Measurements from ENCODE around the gene SIRPA.

SIRPA gene

GRCh38 chr20:1906361-1907051 is 11.3 kb downstream of the SIRPA start:
- in situ Hi-C loops (cut with HindIII; ENCODE audit: low sequenced_read_pairs), result no loop called here
- DNase-seq (ENCODE audit: low read depth, low spot score), result no peak
- no peak overlapping the region for H3K4me3 ChIP-seq (ENCODE audit: low read depth, low read length)
- TF ChIP-seq CTCF (IDR thresholded peaks at IDR 0.05; ENCODE audit: low read depth, low read length), result no peak

GRCh38 chr20:1907586-1907985 is 12.4 kb downstream of the SIRPA start:
- DNase-seq (ENCODE audit: low read depth, low spot score), result peak; percentile 16
- no peak for TF ChIP-seq CTCF (IDR thresholded peaks at IDR 0.05; ENCODE audit: low read depth, low read length)
- in situ Hi-C loops (cut with HindIII; ENCODE audit: low sequenced_read_pairs), result no loop called here
- H3K4me3 ChIP-seq (ENCODE audit: low read depth, low read length), result no peak overlapping the region

- DNase-seq (ENCODE audit: low read depth, low spot score), result no peak
Observed at GRCh38 chr20:1908191-1908590, 13.0 kb downstream of the SIRPA start.

GRCh38 chr20:1909097-1909496 is 13.9 kb downstream of the SIRPA start:
- in situ Hi-C loops (cut with HindIII; ENCODE audit: low sequenced_read_pairs), result no loop called here
- no peak overlapping the region for H3K4me3 ChIP-seq (ENCODE audit: low read depth, low read length)
- no peak for DNase-seq (ENCODE audit: low read depth, low spot score)
- TF ChIP-seq CTCF (IDR thresholded peaks at IDR 0.05; ENCODE audit: low read depth, low read length), result no peak

More at GRCh38 chr20:1908191-1908590, 13.0 kb downstream of the SIRPA start:
- no peak overlapping the region for H3K4me3 ChIP-seq (ENCODE audit: low read depth, low read length)
- no peak for TF ChIP-seq CTCF (IDR thresholded peaks at IDR 0.05; ENCODE audit: low read depth, low read length)
- in situ Hi-C loops (cut with HindIII; ENCODE audit: low sequenced_read_pairs), result no loop called here

GRCh38 chr20:1911536-1911935 is 16.3 kb downstream of the SIRPA start:
- no peak for DNase-seq (ENCODE audit: low read depth, low spot score)
- TF ChIP-seq CTCF (IDR thresholded peaks at IDR 0.05; ENCODE audit: low read depth, low read length), result no peak
- in situ Hi-C loops (cut with HindIII; ENCODE audit: low sequenced_read_pairs), result no loop called here
- no peak overlapping the region for H3K4me3 ChIP-seq (ENCODE audit: low read depth, low read length)

- H3K4me3 ChIP-seq (ENCODE audit: low read depth, low read length), result no peak overlapping the region
- in situ Hi-C loops (cut with HindIII; ENCODE audit: low sequenced_read_pairs), result no loop called here
- TF ChIP-seq CTCF (IDR thresholded peaks at IDR 0.05; ENCODE audit: low read depth, low read length), result no peak
- DNase-seq (ENCODE audit: low read depth, low spot score), result no peak
Observed at GRCh38 chr20:1912053-1912452, 16.8 kb downstream of the SIRPA start.

Measured in astrocyte of the spinal cord (primary cell).